ENCODE measurements around the gene TSR1.
"Not testable (repeated sequence)": the region's sequence is repeated elsewhere in the genome, so short reads cannot be mapped to it uniquely, and the experiment has no call there.

Gene TSR1

DNA sequence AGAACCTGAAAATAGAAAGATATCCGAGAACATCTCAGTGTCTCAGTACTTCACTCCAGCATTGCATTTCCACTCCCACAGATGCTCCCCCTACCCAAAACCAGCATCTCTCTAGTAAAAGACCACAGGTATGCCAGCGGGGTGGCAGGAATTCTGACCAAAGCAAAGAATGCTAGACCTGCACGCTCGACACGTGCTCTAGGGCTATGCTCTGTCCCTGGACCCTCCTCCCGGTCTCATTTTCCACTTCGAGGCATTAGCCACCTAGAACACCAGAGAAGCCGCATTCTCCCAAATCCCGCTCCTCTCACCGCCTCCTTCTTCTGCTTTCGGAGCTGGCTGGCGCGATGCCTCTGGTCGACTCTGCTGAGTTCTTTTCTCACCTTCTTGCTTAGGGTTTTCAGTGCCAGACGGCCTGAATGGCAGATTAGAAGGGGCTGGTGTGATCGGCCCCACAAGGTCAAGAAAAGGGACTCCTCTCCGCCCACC, 487 bp downstream of the TSR1 start:
- DNase-seq, result no peak

DNA sequence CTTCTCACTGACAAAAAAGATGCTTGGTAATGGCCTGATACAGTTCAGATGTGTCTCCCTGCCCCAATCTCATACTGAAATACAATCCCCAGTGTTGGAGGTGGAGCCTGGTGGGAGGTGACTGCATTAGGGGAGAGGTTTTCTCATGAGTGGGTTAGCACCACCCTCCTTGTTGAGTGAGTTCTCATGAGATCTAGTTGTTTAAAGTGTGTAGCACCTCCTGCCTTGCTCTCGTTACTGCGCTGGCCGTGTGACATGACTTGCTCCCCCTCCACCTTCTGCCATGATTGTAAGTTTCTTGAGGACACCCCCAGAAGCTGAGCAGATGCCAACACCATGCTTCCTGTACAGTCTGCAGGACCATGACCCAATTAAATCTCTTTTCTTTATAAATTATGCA, 5.0 kb downstream of the TSR1 start:
- no peak for DNase-seq

DNA sequence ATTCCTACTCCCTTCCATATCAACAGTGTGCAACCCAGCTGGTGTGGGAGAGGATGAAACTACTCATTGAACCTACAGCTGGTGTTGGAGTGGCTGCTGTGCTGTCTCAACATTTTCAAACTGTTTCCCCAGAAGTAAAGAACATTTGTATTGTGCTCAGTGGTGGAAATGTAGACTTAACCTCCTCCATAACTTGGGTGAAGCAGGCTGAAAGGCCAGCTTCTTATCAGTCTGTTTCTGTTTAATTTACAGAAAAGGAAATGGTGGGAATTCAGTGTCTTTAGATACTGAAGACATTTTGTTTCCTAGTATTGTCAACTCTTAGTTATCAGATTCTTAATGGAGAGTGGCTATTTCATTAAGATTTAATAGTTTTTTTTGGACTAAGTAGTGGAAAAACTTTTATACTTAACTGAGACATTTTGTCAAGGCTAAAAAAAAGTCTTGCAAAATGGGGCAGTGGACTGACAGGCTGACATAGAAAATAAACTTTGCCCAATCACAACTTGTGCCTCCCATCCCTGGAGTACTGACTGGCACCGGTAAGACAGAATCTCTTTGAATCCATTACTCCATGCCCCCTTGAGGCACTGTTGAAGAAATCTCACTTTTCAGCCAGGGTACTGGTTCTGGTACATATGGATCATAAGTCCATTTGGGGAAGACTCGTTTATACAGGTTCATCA, 12.5 kb downstream of the TSR1 start:
- no peak for DNase-seq

DNA sequence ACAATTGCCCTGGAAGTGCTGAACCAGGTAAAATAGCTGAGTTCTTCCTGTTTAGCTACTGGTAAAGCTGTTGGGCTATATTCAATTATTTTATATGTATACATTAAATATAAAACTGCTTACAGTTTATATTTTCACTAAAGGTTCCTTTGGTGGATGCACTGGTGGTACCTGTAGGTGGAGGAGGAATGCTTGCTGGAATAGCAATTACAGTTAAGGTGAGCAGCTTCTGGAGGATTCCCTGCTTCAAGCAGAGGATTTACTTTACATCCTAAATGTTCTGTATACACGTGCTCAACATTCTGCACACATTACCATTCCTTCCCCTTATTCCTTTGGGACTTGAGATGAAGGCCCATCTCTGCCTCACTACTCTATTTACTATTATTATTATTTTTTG, 14.9 kb downstream of the TSR1 start:
- DNase-seq, result no peak

DNA sequence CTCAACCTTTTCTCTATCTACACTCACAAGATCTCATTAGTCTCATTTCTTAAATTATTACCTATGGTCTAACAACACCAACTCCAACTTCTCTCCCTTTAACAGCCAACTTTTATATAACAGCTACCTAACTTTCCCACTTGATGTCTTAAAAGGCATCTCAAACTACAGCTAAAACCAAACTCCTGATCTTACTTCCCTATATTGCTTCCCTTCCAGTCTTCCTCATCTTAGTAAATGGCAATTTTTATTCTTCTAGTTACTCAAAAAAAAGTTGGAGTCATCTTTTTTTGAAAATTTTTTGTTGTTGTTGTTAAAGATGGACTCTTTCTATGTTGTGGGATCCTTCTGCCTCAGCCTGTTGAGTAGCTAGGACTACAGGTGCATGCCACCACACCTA, 17.2 kb downstream of the TSR1 start:
- no peak for DNase-seq

DNA sequence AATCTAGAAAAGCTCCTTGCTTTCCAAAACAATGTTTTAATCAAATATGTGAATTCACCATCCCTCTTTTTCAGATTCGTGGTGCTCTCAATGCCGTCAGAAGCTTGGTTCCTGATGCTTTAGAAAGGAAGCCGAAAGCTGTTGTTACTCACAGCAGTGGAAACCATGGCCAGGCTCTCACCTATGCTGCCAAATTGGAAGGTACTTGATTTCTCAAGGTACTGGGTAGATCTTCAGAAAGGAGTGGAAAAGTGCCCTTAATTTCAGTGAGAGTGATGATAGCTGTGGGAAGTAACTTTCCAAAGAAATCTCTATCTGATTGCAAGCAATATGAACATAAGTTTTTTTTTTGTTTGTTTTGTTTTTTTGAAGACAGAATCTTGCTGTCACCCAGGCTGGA, 18.5 kb downstream of the TSR1 start:
- DNase-seq, result no peak

DNA sequence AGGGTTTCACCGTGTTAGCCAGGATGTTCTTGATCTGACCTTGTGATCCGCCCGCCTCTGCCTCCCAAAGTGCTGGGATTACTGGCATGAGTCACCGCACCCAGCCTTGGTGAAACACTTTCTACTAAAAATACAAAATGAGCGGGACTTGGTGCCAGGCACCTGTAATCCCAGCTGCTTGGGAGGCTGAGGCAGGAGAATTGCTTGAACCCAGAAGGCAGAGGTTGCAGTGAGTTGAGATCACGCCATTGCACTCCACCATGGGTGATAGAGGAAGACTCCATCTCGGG, 19.4 kb downstream of the TSR1 start:
- DNase-seq, result not testable (repeated sequence)

DNA sequence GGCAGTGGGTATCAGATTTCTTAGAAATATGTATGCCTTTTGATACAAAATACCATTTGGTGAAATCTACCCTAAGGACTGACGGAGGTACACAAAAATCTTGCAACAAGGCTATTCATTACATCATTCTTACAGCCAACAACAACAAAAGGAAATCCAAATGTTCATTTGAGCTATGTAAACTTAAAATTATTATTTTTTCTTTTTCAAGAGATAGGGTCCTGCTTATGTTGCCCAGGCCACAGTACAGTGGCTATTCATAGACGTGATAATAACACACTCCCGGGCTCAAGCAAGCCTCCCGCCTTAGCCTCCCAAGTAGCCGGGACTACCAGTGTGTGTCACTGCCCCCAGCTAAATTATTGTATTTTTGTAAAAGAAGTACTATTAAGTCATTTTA, 23.5 kb downstream of the TSR1 start:
- no peak for DNase-seq

DNA sequence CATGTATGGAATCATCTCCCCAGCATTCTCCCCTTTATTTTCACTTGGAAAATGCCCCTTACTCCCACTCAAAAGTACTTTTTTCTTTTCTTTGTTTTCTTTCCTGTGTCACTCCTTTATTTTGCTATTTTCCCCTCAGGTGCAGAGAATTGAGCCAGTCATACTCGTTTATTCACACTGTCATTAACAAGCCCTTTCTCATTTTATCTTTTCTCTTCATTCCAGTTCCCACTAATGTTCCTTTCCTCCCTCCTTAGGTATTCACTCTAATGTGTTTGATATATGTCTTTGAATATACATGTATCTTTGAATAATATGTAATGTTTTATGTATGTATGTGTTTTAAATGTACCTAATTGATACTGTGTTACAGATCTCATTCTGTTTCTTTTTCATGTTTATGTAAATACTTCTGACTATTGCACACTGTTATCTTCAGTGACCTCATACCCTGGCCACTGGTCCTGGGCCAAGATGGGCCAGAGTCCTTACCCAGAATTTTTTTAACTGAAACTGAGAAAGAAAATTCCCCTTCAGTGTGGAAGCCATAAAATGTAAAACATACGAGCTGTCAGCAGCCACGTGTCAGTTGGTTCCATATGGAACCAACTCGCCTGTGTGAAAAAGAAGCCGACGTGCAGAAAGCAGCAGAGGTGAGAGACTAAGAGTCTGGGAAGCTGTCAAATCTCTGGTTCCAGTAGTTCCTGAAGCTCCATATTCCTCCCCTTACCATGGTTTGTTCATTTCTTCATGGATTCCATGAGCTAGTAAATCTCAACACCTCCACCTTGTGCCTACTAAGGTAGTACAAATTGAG, 26.7 kb downstream of the TSR1 start:
- no peak for DNase-seq

DNA sequence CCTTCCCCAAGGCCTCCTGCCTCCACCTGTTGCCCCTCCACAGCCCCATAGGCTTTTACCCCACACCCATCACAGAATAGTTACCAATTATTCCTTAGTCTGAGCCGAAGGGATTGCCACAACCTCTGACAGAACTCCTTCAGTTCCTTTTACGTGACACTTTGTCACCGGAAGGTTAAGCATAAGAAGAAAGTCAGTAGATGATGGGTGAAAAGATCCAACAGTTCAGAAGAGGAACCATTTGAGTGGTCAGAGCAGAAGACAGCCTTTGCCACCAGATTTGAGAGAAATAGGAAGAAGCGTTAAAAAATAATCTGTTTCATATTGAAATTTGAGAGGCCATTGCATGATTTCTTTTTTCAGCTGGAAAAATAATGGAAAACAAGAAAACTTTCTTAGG, 31.3 kb downstream of the TSR1 start:
- no peak for DNase-seq

DNA sequence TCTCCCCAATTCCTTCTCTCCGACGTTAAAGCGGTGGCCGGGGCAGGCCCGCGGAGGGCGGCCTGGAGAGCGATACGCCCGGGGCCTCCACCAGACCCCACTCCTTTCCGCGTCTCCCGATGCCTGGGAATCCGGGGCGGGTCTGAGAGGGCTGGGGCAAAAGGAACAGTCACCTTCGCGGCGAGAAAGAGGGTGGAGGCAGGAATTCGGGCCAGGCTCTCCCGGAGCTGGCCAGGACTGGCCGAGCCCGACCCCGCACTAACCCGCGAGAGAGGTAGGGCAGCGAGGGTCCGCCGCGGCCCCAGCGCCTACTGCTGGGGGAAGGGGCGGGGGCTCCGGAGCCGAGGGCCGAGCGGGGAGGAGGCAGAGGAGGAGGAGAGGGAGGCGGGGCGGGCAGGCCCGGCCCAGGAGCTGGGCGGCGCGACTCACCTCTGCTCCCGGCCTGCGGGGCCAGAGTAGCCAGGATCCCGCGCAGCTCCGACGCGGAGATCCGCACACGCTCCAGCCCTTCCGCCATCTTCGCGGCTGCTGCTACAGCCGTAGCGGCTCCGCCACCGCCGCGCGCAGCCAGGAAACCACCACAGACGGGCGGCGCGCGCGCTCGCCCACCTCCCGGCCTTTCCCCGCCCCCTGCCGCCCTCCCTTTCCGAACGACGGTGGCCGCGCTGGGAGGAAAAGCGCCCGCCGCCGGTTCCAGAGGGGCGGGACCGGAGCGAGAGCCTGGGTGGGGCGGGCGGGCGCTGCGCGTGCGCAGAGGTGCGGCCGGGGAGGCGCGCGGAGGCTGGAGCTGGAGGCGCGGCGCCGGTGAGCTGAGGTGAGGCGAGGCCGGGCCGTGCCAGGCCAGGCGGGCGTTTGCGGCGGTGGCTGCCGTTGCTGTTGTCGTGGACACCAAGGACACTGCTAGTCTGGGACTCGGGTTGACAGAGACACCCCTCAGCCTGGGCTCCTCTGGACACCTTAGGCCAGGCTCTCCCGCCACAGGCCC, 32.8 kb downstream of the TSR1 start, which contains the start of the genes SMG6 and SRR:
Gene SMG6, minus strand, starts transcription at position 582 of the 985 bp plus-strand sequence. Its CDS starts 65 bp downstream, at position 517.
Gene SRR, plus strand, starts transcription at position 747 of the 985 bp plus-strand sequence. CDS start 11,611 bp downstream, outside the sequence.
- DNase-seq, result peak; percentile 73

DNA sequence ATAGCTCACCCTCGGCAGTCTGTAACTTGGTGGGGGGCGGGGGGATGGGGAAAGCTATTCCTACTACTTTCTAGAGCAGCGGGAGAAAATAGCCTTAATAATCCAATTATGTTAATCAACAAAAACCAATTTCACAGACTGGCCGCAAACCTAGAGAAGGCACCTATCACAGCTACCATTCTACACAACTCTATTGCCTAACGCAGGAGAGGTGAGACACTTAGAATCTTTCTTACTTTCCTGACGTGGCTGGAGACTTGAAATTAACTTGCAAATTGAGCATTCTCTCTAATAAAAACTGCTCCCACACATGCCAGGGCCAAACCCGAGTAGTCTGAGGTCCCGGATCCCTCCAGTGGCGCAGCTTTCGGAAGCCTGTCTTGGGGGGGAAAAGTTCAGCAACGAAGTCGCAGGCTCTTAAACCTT, 33.5 kb downstream of the TSR1 start:
- DNase-seq, result no peak

DNA sequence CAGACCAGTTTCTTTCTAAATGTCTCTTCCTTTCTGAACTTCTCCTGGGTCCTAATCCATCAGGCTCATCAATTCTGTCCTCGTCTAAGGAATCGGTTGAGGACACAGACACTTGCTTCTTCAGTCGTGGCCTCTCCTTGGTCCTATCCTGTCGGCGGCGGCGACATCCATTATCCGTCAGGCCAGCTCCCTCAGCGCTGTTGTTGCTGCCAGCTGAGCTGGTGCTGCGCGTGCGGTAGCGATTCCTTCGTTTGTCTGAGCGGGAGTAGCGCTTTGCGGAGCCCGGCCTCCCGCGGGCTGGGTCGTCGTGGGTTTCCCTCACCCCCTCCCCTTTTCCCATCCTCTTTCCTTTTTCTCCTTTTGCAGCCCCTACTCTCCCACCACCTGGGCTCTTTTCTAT, 36.5 kb downstream of the TSR1 start:
- DNase-seq, result no peak

DNA sequence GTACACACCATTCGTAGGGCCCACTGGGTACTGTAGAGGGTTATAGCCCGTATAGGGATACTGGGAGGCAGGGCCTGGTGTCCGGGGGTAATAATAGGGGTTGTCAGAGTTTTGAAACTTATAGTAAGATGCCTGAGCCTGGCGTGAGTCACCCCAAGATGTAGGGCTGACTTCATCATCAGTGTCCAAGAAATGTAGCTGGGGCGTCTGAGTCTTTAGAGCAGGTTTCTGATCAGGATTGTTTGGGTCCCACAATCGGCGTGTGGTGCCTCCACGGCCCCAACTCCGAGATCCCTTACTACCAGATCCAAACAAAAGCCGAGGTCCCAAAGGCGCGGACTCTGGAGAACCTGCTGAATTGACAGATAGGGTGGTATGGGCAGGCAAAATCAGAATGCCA, 37.1 kb downstream of the TSR1 start:
- no peak for DNase-seq

DNA sequence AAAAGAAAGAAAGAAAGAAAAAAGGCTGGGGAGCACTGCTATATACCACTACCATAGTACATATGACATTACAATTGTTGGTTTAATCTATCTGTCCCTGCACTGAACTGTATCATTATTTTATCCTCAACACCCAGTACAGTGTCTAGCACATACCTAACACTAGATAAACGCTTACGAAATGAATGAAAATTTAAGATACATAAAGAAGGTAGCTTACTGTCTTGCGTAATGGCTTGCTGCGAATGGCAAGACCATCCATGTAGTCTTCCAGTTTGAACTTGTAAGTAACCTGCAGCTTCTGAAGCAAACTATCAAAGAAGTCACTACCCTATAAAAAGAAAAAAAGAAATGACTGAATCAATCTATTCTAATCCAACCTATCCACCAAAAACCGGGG, 39.2 kb downstream of the TSR1 start:
- DNase-seq, result no peak

DNA sequence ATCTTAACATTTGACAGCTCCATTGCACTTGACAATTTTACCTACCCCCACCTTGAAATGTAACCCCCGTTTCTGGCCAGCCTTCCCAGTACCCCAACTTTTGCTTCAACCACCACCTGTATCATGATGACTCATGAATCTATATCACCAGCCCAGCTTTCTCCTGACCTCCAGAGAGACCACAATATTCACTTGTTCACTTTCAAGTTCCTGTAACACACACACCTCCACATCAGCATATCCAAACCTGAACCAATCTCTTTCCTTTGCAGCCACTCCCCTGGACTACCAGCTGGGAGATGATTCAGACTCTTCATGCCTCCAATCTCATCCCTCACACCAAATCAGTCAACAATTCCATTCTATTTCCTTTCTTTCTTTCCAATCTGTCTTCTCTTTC, 40.7 kb downstream of the TSR1 start:
- DNase-seq, result no peak

DNA sequence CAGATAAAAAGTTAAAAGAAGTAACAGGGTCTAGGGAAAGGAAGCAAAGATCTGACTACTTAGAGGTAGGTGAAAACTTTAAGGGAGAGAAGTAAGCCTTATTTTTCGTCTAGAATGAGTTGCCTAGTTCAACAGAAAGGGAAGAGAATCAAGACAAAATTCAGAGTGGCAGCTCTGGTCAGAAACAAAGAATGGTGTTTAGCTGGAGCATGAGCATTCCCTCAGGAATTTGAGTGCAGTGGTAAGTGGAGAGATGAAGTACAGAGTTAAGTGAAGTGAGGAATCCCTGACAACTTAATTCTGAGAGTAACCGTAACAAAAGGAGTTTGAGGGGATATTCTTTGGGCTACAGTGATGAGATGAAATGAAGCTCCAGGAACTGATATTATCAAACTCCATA, 44.2 kb downstream of the TSR1 start:
- DNase-seq, result no peak

DNA sequence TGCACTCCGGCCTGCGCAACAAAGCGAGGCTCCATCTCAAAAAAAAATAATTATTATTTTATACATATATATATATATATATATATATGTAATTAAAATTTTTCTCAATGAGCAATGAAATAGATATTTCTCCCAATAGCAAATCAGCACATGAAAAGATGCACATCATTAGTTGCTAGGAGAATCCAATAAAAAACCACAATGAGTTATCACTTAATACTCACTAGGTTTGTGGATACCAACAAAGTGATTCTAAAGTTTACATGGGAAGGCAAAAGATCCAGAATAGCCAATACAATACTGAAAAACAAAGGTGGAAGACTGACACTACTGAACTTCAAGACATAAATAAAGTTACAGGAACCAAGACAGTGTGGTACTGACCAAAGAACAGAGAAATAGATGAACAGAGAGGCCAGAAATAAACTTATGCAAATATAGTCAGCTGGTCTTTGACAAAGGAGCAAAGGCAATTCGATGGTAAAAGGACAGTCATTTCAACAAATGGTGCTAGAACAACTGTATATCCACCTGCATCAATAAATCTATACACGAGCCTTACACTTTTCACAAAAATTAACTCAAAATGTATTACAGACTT, 46.3 kb downstream of the TSR1 start:
- no peak for DNase-seq

DNA sequence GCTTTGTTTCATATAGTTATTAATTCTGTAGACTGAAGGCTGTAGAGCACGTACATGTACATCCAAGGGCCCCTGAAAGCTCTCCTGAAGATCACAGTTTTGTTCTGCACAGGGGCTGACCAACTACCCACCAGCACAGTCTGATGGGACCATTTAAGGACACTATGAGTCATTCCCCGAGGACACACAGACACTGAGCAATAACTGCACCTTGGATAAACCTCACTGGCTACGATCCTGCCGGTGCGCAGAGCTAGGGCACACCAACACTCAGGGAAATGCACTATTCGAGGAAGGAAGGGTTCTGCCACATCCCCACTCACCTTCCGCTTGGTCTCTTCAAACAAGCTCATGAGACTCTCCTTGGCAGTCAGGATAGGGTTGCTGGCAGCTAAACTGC, 53.0 kb downstream of the TSR1 start:
- no peak for DNase-seq

DNA sequence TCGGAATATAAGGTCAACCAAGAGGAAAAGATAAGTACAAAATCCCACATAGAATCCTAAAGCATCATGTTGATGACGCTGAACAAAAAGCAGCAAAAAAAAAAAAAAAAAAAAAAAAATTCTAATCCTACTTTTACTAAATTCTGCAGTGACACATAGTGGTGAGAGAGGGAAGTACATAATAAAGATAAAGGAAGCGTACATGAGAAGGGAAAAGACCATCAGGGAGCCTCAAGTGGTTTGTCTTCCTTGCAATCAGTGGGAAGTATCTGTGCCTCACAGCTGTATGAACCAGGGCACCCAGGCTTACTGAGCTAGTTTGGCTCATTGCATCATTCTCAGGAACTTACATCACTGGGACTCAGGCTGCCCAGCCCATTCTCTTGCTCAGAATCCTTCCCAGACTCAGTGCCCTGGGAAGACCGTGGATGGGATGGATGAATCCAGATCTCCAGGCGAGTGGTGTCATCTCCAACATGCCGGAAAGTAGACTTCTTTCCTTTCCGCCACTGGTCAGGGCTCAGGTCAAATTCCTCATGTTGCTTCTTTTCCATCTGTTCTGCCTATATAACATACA, 53.9 kb downstream of the TSR1 start:
- peak; percentile 71 for DNase-seq

DNA sequence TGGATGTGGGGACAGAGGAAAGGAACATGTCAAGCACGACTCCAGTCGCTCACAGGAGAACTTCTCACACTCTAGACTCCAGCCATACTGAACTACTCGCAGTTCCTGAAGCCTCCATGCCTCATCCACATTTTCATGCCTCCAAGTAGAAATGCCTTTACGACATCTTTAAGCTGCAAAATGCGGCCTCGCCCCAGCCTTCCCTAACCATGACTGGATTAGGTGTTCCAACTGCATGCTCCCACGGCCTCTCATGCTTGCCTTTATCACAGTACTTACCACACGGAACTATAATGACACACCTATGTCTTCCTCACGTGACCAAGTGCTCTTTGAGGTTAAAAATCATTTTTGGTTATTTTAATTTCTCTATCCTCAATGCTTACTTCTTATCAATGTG, 56.5 kb downstream of the TSR1 start:
- no peak for DNase-seq

DNA sequence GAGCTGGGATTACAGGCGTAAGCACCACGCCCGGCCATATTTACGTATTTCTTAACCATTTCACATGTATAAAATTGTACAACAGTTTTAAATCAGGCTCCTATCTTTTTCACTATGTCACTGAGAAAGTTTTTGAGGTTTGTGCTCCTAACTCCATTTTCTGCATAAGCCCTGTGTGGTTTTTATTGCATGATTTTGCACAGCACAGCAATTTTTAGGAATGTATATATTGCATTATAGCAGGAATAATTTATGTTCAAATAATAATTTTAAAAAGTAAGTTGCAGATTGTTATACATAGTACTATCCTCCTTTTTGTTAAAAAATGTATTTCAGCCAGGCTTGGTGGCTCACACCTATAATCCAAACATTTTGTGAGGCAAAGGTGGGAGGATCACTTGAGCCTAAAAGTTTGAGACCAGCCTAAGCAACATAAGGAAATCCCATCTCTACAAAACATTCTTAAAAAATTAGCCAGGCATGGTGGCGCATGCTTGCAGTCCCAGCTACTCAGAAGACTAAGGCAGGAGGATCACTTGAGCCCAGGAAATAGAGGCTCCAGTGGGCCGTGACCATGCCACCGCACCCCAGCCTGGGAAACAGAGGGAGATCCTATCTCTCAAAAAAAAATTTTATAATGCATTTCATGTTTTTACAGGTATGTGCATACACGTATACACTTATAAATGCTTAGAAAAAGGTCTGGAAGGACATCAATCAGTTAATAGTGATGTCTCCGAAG, 58.7 kb downstream of the TSR1 start:
- no peak for DNase-seq

Data from NCI-H1694 treated with DMSO at 0.1 percent for 48 hours (cell line).